ENCODE results near the gene TLE2.
"Not testable (repeated sequence)": the region's sequence is repeated elsewhere in the genome, so short reads cannot be mapped to it uniquely, and the experiment has no call there.

The TLE2 gene

DNA sequence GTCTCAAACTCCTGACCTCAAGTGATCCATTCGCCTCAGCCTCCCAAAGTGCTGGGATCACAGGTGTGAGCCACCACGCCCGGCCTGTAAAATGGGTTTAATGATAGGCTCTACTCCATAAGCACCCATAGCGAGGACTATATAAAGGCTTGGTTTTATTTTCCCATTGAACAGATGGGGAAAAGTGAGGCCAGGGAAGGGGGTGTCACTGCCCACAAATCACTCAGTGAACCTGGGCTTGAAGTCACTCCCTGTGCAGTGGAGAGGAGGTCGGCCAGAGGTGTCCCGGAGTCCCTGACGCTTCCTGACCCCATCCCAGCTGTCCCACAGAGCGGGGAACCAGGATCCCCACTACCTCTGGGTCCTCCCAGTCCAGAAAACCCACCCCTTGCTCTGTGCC, 14.9 kb downstream of the TLE2 start:
- DNase-seq (ENCODE audit: low read depth in 2 of 2), result no peak

GRCh38 chr19:3013263-3013725, 15.8 kb downstream of the TLE2 start:
- DNase-seq (ENCODE audit: low read depth in 2 of 2), result no peak

- no peak for DNase-seq (ENCODE audit: low read depth in 2 of 2)
Measured at GRCh38 chr19:3012621-3013262, 16.3 kb downstream of the TLE2 start.

DNA sequence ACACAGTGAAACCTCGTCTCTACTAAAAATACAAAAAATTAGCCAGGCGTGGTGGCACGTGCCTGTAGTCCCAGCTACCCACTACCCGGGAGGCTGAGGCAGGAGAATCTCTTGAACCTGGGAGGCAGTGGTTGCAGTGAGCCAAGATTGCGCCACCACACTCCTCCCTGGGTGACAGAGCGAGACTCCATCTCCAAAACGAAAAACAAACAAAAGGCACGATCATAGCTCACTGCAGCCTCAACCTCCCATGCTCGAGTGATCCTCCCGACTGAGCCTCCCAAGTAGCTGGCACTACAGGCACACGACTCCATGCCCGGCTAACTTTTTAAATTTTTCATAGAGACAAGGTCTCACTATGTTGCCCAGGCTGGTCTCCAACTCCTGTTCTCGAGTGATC, 17.0 kb downstream of the TLE2 start:
- DNase-seq (ENCODE audit: low read depth in 2 of 2), result not testable (repeated sequence)

GRCh38 chr19:3010871-3011270, 18.2 kb downstream of the TLE2 start:
- no peak for DNase-seq (ENCODE audit: low read depth in 2 of 2)

DNA sequence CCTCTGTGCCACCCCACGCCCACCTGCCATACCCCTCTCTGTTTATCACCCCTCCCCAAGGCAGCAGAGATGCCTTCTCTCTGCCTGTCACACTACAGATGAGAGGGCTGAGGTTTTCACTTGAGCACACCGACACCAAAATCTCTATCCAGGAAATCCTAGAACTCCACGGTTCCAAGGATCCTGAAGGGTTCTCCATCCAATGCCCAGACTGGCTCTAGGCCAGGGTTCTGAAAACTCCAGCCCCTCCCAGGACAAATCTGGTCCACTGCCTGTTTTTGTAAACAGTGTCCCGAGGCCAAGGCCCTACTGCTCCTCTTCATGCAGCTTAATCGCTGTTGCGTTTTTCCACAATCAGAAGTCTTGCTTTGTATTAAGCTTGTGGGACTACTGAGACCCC, 20.1 kb downstream of the TLE2 start:
- DNase-seq (ENCODE audit: low read depth in 2 of 2), result no peak

- no peak for DNase-seq (ENCODE audit: low read depth in 2 of 2)
Measured at GRCh38 chr19:3007975-3008374, 21.1 kb downstream of the TLE2 start.

DNA sequence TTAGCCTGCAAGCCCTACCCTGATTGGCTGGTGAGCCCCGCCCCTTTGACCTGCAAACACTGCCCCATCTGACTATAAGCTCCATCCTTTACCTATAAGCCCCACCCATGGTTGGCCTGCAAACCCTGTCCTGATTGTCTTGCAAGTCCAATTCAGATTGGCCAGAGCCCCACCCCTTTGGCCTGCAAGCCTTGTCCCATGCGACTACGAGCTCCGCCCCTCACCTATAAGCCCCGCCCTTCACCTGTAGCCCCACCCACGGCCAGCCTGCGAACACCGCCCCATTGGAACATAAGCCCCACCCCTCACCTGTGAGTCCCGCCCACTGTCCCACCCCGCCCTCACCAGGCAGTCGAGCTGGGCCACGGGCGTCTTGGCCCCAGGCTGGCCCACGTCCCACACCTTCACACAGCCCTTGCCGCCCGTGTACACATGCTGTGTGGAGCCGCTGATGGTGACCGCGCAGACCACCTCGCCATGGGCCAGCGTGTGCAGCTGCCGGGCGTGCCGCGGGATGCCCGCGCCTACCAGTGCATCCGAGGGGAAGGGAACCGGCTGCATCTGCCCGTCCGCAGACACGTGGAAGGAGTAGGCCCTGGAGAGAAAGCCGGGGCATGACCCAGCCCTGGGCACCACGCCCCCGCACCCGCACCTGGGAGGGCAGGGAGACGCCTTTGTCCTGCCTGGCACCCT, 22.9 kb downstream of the TLE2 start:
- DNase-seq (ENCODE audit: low read depth in 2 of 2), result no peak

DNA sequence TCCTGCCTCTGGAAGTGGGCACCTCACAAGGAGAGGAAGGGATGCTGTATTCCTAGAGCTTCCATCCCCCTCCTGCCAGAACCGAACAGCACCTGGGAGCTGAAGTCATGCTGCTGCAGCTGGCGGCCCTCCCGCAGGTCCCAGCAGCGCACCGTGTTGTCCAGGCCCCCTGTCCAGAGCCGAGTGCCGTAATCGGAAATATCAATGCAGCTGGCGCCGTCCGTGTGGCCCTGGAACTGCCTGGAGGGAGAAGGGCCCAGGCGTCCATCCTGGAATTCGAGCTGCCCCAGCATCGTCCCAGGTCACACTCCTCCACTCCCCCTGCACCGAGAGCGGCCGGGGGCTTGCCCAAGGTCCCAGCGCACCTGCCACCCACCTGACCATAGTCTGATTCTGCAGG, 23.7 kb downstream of the TLE2 start:
- no peak for DNase-seq (ENCODE audit: low read depth in 2 of 2)

DNA sequence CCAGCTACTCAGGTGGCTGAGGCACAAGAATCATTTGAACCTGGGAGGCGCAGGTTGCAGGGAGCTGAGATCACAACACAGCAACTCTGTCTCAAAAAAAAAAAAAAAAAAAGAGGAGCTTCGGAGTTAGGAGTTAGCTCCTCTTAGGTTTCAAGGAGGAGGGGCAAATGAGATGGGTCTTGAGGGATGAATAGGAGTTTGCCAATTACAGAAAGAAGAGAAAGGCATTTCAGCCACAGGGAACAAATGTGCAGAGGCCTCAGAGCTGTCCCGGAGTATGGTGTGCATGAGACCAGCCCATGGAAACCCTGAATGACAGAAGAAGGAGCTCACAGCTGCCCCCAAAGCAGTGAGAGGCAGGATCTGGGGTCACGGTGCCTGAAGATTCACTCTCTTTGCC, 24.6 kb downstream of the TLE2 start:
- no peak for DNase-seq (ENCODE audit: low read depth in 2 of 2)

DNA sequence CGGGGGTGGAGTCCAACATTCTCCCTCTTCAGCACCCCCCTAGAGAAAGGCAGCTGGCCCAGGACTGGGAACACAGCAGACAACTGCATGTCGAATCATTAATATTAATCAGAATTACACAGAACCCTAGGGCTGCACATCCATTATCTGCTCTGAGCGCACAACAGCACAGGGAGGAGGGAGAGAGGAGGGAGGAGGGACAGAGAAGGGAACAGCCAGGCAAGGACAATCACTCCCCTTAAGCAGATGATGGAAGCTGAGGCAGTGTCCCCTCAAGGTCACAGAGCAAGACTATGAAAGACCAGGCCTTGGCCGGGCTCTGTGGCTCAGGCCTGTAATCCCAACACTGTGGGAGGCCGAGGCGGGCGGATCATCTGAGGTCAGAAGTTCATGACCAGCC, 26.0 kb downstream of the TLE2 start:
- no peak for DNase-seq (ENCODE audit: low read depth in 2 of 2)

DNA sequence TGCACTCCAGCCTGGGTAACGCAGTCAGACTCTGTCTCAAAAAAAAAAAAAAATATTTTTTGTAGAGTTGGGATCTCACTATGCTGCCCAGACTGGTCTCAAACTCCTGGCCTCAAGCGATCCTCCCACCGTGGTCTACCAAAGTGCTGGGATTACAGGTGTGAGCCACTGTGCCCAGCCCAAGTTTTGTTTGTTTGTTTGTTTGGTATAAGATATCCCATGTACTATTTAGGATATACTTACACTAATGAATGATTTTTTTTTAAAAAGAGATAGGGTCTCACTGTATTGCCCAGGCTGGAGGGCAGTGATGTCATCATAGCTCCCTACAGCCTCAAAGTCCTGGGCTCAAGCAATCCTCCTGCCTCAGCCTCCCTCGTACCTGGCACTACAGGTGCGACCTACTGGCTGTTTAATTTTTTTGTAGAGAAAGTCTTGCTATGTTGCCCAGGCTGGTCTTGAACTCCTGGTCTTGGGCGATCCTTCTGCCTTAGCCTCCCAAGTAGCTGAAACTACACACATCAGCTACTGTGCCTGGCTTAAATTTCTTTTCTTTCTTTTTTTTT, 27.8 kb downstream of the TLE2 start:
- DNase-seq (ENCODE audit: low read depth in 2 of 2), result no peak

DNA sequence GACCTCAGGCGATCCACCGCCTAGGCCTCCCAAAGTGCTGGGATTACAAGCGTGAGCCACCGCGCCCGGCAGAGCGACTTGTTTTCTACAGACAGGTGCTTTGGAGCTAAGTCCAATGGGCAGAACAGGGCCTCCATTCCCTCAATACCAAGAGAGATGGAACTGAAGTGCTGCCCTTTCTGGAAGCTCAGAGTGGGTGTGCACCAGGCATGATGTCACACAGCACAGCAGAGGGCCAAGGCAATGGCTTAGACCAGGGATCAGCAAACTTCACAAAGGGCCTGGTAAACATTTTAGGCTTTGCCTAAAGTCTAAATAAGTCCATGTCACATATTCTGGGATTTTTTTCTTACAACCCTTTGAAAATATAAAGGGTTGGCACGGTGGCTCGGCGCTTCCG, 30.4 kb downstream of the TLE2 start:
- no peak for DNase-seq (ENCODE audit: low read depth in 2 of 2)

DNA sequence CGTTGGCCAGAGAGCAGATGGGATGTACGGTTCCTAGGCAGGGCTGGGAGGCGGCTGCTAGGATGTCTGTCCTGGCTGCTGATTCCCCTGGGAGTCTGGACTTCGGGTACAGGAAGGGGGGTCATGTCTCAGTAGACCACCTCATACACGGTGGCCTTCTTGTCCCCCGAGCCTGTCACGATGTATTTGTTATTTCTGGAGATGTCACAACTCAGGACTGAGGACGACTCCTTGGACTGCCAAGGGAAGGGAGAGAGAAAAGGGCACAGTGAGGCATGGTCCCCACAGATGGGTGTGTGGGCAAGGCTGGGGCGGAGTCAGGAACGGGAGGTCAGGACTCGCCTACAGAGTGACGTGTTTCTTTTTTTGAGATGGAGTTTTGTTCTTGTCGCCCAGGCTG, 31.4 kb downstream of the TLE2 start:
- DNase-seq (ENCODE audit: low read depth in 2 of 2), result no peak

GRCh38 chr19:2994588-2995131, 34.4 kb downstream of the TLE2 start:
- DNase-seq (ENCODE audit: low read depth in 2 of 2), result no peak

DNA sequence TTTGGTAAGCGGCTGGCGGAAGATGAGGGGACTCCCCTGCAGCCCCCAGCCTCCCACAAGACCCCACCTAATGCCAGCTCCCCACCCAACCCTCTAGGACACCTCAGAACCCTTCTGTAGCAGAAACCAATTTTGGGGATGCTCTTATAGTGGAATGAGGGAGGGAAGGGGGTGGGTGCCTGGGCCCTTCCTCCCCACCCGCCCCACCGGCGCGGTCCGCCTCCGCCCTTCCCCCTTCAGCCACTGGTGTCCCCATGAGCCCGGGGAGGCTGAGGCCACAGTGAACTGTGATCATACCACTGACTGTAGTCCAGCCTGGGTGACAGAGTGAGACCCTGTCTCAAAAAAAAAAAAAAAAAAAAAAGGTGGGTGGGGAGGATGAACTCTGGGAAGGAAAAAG, 35.5 kb downstream of the TLE2 start:
- no peak for DNase-seq (ENCODE audit: low read depth in 2 of 2)

DNA sequence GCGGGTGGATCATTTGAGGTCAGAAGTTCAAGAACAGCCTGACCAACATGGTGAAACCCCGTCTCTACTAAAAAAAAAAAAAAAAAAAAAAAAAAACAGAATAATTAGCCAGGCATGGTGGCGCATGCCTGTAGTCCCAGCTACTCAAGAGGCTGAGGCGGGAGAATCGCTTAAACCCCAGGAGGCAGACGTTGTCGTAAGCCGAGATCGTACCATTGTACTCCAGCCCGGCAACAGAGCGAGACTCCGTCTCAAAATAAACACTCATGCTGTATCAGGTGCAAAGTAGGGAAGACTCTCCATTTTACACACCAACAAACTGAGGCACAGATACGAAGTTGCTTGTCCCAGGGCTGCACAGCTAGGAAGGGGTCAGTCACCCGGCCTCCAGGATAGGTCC, 36.1 kb downstream of the TLE2 start:
- DNase-seq (ENCODE audit: low read depth in 2 of 2), result no peak

- DNase-seq (ENCODE audit: low read depth in 2 of 2), result not testable (repeated sequence)
Measured at GRCh38 chr19:2992333-2992732, 36.7 kb downstream of the TLE2 start.

GRCh38 chr19:2989236-2989946, 39.7 kb downstream of the TLE2 start:
- no peak for DNase-seq (ENCODE audit: low read depth in 2 of 2)

DNA sequence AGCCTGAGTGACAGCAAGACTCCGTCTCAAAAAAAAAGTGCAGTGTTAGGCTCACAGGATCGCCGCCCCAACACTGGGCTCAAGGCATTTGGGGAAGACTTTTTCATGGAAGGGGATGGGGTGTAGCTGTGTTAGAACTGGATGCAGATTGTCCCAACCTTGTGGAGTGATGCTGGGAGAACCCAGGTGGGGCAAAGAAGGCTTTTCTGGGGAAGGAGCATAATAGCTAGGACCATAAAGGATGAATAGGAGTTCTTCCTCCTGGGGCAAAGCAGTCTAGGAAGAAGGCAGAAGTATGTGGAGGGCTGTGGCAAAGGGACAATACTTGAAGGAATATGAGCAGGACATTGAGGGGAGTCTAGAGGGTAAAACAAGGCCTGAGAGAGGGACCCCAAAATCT, 40.5 kb downstream of the TLE2 start:
- DNase-seq (ENCODE audit: low read depth in 2 of 2), result no peak

DNA sequence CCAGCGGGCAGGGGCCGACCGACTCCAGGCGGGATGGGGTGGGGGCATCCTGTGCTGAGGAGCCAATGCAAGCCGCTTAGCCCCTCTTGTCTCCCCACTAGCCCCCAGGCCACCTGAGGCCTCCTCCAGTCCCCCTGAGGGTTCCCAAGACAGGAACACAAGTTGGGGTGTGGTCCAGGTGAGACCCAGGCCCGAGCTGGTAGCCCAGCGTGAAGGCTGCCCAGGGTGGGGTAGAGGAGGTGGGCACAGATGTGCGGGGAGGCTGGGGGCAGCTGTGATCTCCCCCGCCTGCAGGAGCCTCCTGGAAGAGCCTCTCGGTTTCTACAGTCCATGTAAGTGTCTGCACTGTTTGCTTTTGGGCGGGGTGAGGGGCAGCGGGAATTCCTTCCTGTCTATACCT, 41.3 kb downstream of the TLE2 start:
- no peak for DNase-seq (ENCODE audit: low read depth in 2 of 2)

DNA sequence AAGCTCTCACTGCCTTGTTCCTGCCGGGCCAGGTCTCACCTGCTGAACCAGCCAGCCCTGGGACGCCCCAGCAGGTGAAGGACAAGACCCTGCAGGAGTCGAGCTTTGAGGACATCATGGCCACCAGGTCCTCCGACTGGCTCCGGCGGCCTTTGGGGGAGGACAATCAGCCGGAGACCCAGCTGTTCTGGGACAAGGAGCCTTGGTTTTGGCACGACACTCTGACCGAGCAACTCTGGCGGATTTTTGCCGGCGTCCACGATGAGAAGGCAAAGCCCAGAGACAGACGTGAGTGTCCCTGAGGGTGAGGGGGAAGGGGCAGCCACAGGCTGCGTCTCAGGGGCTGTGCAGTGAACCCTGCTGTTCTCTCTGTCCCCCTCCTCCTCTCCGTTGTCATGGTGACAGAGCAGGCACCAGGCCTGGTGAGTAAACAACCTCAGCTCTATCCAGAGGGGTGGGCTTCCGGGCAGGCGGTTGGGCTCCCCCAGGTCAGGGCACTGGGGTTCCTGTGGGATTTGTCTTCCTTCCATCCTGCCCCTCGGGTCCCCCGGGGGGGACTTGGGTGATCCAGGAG, 42.0 kb downstream of the TLE2 start:
- no peak for DNase-seq (ENCODE audit: low read depth in 2 of 2)

Measured in activated CD4-positive, alpha-beta T cell treated with anti-CD3 and anti-CD28 coated beads for 24 hours (primary cell).